Central memory CD8-positive, alpha-beta T cell (primary cell): ENCODE results near the gene PCDHA5.

ENCODE experiments used
- ATAC-seq: fragments of 150-1000 bp; cut with Tn5 transposase; replicated peaks from 2 replicates; pipeline ENCODE4 v1.10.0; 2022; ENCODE audit warnings: mild to moderate bottlenecking, moderate FRiP score, moderate number of reproducible peaks; ENCODE audit not compliant: poor library complexity, severe bottlenecking; ENCODE audit errors: extremely low read depth
- DNase-seq, 2 donors: peaks; one replicate each; pipeline ENCODE4 v3.0.0; 2021; ENCODE audit warnings: low spot score in 2 of 2
- H3K27ac Mint-ChIP-seq: one replicate; pipeline ENCODE4 v1.8.0; 2022; ENCODE audit warnings: low read depth, mild to moderate bottlenecking, moderate library complexity, mixed read lengths
- H3K27me3 Mint-ChIP-seq: one replicate; pipeline ENCODE4 v1.8.0; 2022; ENCODE audit warnings: mixed read lengths
- H3K36me3 Mint-ChIP-seq: one replicate; pipeline ENCODE4 v1.8.0; 2022; ENCODE audit warnings: mild to moderate bottlenecking, moderate library complexity, mixed read lengths; ENCODE audit not compliant: insufficient read depth
- H3K4me1 Mint-ChIP-seq: one replicate; pipeline ENCODE4 v1.8.0; 2022; ENCODE audit warnings: mixed read lengths
- H3K4me3 Mint-ChIP-seq: one replicate; pipeline ENCODE4 v1.8.0; 2022; ENCODE audit warnings: mild to moderate bottlenecking, moderate library complexity, mixed read lengths
- H3K9me3 Mint-ChIP-seq: one replicate; pipeline ENCODE4 v1.8.0; 2022; ENCODE audit warnings: mixed read lengths

Gene PCDHA5

DNA sequence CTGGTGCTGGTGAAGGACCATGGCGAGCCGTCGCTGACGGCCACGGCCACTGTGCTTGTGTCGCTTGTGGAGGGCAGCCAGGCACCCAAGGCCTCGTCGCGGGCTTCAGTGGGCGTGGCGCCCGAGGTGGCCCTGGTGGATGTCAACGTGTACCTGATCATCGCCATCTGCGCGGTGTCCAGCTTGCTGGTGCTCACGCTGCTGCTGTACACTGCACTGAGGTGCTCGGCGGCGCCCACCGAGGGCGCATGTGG, 36.5 kb downstream of the PCDHA5 start:
- H3K4me1 Mint-ChIP-seq: no peaks in the 10 kb centered on the region
- no peak overlapping the region for H3K4me3 Mint-ChIP-seq
- no peak overlapping the region for H3K27ac Mint-ChIP-seq
- no peak for ATAC-seq
- H3K27me3 Mint-ChIP-seq: peaks cover 9% of the 10 kb centered on the region
- peaks cover 13% of the 10 kb centered on the region for H3K9me3 Mint-ChIP-seq
- no peak for DNase-seq
- no peaks in the 10 kb centered on the region for H3K36me3 Mint-ChIP-seq

DNA sequence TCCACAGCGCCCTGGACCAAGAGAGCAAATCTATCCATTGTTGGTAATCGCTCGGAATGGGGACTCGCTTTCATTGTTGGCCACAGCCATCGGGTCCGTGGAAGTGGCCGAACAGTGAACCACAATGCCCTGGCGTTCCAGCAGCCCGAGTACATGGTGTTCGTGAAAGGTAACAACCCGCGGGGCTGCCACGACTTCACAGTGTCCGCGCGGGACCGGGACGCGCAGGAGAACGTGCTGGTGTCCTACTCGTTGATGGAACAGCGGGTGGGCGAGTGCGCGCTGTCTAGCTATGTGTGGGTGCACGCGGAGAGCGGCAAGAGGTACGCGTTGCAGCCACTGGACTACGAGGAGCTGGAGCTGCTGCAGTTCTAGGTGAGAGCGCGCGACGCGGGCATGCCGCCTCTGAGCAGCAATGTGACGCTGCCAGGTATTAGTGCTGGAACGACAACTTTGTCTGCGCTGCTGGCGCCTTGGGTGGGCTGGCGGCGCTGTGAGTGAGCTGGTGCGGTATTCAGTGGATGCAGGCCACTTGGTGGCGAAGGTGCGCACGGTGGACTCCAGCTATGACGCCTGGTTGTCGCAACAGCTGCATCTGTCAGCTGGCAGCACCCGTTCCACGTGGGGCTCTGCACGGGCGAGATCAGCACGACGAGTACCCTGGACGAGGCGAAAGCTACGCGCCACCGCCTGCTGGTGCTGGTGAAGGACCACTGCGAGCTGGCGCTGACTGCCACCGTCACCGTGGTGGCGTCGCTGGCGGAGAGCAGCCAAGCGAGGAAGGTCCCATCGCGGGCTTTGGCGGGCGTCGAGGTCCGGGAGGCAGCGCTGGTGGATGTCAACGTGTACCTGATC, 41.3 kb downstream of the PCDHA5 start:
- DNase-seq: no peak
- no peaks in the 10 kb centered on the region for H3K4me1 Mint-ChIP-seq
- no peak for ATAC-seq

DNA sequence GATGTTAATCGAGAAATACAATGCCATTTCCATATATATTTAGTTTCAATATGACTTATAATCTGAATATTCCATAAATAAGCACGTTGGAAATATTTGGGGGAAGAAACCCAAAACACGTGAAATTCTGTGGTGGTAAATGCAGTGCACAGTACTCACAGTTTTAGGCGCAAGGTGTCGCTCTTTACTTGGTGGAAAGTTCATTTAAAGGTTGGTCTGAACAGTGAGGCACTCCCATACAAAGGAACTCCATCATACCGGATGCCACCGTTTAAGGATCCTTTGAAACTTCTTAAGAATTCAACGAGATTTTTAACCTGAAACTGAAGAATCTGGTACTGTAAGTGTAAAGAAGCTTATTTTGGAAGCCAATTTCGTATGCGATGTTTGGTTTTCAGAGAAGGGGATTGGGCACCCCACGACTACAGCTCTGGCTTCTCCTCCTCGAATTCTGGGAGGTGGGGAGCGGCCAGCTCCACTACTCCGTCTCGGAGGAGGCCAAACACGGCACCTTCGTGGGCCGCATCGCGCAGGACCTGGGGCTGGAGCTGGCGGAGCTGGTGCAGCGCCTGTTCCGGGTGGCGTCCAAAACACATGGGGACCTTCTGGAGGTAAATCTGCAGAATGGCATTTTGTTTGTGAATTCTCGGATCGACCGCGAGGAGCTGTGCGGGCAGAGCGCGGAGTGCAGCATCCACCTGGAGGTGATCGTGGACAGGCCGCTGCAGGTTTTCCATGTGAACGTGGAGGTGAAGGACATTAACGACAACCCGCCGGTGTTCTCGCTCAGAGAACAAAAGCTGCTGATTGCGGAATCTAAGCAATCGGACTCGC, 47.5 kb downstream of the PCDHA5 start, which contains the start of gene PCDHA11:
TSS of gene PCDHA11 (plus strand) at position 237 of the 834 bp plus-strand sequence. CDS start at position 384, 147 bp downstream.
- Mint-ChIP-seq H3K4me1 (no peaks in the 10 kb centered on the region), H3K4me3 (no peak within 1 kb of the TSS), H3K27ac (no peak within 1 kb of the TSS), H3K27me3 (peaks cover 11% of the 10 kb centered on the region), H3K36me3 (no peaks in the 10 kb centered on the region), H3K9me3 (no peaks in the 10 kb centered on the region)
- DNase-seq: no peak
- ATAC-seq: no peak

More for the DNA sequence above, 41.3 kb downstream of the PCDHA5 start:
- H3K27me3 Mint-ChIP-seq: peaks cover 10% of the 10 kb centered on the region
- no peak overlapping the region for H3K4me3 Mint-ChIP-seq
- peaks cover 5% of the 10 kb centered on the region for H3K9me3 Mint-ChIP-seq
- no peak overlapping the region for H3K27ac Mint-ChIP-seq
- H3K36me3 Mint-ChIP-seq: peaks cover 2% of the 10 kb centered on the region

DNA sequence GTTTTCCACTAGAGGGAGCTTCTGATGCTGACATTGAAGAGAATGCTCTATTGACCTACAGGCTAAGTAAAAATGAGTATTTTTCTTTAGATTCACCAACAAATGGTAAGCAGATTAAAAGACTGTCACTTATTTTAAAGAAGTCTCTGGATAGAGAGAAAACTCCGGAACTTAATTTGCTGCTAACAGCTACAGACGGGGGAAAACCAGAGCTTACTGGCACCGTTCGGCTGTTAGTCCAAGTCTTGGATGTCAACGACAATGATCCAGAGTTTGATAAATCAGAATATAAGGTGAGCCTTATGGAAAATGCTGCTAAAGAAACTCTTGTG, 48.1 kb downstream of the PCDHA5 start:
- ATAC-seq (no peak), DNase-seq (no peak)
- no peaks in the 10 kb centered on the region for H3K36me3 Mint-ChIP-seq
- peaks cover 11% of the 10 kb centered on the region for H3K27me3 Mint-ChIP-seq
- no peaks in the 10 kb centered on the region for H3K4me1 Mint-ChIP-seq
- H3K4me3 Mint-ChIP-seq: no peak overlapping the region
- no peaks in the 10 kb centered on the region for H3K9me3 Mint-ChIP-seq
- no peak overlapping the region for H3K27ac Mint-ChIP-seq

DNA sequence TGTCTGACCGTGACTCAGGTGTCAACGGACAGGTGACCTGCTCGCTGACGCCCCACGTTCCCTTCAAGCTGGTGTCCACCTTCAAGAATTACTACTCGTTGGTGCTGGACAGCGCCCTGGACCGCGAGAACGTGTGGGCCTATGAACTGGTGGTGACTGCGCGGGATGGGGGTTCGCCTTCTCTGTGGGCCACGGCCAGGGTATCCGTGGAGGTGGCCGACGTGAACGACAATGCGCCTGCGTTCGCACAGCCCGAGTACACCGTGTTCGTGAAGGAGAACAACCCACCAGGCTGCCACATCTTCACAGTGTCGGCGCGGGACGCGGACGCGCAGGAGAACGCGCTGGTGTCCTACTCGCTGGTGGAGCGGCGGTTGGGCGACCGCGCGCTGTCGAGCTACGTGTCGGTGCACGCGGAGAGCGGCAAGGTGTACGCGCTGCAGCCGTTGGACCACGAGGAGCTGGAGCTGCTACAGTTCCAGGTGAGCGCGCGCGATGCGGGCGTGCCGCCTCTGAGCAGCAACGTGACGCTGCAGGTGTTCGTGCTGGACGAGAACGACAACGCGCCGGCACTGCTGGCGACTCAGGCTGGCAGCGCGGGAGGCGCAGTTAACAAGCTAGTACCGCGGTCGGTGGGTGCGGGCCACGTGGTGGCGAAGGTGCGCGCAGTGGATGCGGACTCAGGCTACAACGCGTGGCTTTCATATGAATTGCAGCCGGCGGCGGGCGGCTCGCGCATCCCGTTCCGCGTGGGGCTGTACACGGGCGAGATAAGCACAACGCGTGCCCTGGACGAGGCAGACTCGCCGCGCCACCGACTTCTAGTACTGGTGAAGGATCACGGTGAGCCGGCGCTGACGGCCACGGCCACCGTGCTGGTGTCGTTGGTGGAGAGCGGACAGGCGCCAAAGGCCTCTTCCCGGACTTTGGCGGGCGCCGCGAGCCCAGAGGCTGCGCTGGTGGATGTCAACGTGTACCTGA, 49.1 kb downstream of the PCDHA5 start:
- ATAC-seq (no peak), DNase-seq (no peak)
- H3K4me3 Mint-ChIP-seq: no peak overlapping the region
- H3K9me3 Mint-ChIP-seq: no peaks in the 10 kb centered on the region
- no peak overlapping the region for H3K27ac Mint-ChIP-seq
- H3K27me3 Mint-ChIP-seq: peaks cover 8% of the 10 kb centered on the region
- no peaks in the 10 kb centered on the region for H3K4me1 Mint-ChIP-seq
- no peaks in the 10 kb centered on the region for H3K36me3 Mint-ChIP-seq
